Fibroblast of the aortic adventitia (primary cell): Measurements from ENCODE around the gene BFSP2. TPM values are rescaled to one million over a fixed set of nuclear protein-coding genes. Genes with fewer than 3 reads are reported as not detected.

ENCODE experiments used
- DNase-seq: peaks from one replicate; pipeline ENCODE4 v3.0.0-alpha.2; 2010; ENCODE audit warnings: low read depth
- H3K4me3 ChIP-seq: 2 replicates; pipeline ENCODE4 v1.5.1; 2011; ENCODE audit warnings: low read depth, mild to moderate bottlenecking, control low read depth, low read length, moderate library complexity
- CTCF ChIP-seq: IDR thresholded peaks from 2 replicates; pipeline ENCODE4 v1.5.1; 2011; ENCODE audit warnings: mild to moderate bottlenecking, low read length, control low read depth, inconsistent platforms; ENCODE audit not compliant: insufficient read depth
- total RNA-seq: library from RNA; depleted of rRNA; stranded (reverse); fragments of >200 nt; gene quantifications from 2 replicates; pipeline ENCODE4 v1.2.3, GENCODE V29; 2012; ENCODE audit warnings: low replicate concordance

The BFSP2 gene
- total RNA-seq, 1 donor, result not detected

- peak; percentile 34 for DNase-seq
- TF ChIP-seq CTCF, result no peak
- no peak overlapping the region for H3K4me3 ChIP-seq
These were observed 13.5 kb downstream of the BFSP2 start for GRCh38 chr3:133413161-133414020.

- no peak overlapping the region for H3K4me3 ChIP-seq
- no peak for TF ChIP-seq CTCF
- DNase-seq, result no peak
These were observed 14.2 kb downstream of the BFSP2 start for GRCh38 chr3:133414021-133414392.

- no peak overlapping the region for H3K4me3 ChIP-seq
- no peak for TF ChIP-seq CTCF
- no peak for DNase-seq
These were observed 18.5 kb downstream of the BFSP2 start for GRCh38 chr3:133418361-133418760.

GRCh38 chr3:133419151-133419909, 19.5 kb downstream of the BFSP2 start:
- DNase-seq, result no peak
- TF ChIP-seq CTCF, result no peak

GRCh38 chr3:133424937-133425869, 25.3 kb downstream of the BFSP2 start:
- no peak for TF ChIP-seq CTCF
- DNase-seq, result no peak

More at GRCh38 chr3:133419151-133419909, 19.5 kb downstream of the BFSP2 start:
- no peak overlapping the region for H3K4me3 ChIP-seq

GRCh38 chr3:133425898-133426297, 26.0 kb downstream of the BFSP2 start:
- TF ChIP-seq CTCF, result no peak
- no peak overlapping the region for H3K4me3 ChIP-seq
- no peak for DNase-seq

More at GRCh38 chr3:133424937-133425869, 25.3 kb downstream of the BFSP2 start:
- no peak overlapping the region for H3K4me3 ChIP-seq
